ENCODE measurements around the gene AJM1.
"Not testable (repeated sequence)": the region's sequence is repeated elsewhere in the genome, so short reads cannot be mapped to it uniquely, and the experiment has no call there.

DNA sequence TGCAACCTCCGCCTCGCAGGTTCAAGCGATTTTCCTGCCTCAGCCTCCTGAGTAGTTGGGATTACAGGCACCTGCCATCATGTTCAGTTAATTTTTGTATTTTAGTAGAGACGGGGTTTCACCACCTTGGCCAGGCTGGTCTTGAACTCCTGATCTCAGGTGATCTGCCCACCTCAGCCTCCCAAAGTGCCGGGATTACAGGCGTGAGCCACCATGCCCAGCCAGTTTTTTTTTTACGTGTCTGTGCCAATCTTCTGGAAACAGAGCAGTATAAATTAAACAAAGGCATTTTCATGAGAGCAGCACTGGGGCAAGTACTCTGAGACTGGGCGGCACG, 40.6 kb downstream of the AJM1 start:
- TF ChIP-seq, protein P1, sequence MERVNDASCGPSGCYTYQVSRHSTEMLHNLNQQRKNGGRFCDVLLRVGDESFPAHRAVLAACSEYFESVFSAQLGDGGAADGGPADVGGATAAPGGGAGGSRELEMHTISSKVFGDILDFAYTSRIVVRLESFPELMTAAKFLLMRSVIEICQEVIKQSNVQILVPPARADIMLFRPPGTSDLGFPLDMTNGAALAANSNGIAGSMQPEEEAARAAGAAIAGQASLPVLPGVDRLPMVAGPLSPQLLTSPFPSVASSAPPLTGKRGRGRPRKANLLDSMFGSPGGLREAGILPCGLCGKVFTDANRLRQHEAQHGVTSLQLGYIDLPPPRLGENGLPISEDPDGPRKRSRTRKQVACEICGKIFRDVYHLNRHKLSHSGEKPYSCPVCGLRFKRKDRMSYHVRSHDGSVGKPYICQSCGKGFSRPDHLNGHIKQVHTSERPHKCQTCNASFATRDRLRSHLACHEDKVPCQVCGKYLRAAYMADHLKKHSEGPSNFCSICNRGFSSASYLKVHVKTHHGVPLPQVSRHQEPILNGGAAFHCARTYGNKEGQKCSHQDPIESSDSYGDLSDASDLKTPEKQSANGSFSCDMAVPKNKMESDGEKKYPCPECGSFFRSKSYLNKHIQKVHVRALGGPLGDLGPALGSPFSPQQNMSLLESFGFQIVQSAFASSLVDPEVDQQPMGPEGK (CRISPR knock-in tag; IDR thresholded peaks at IDR 0.05; ENCODE audit: borderline replicate concordance) = not testable (repeated sequence)
- TF ChIP-seq ISL1, ESRRG (CRISPR knock-in tag; IDR thresholded peaks at IDR 0.05): not testable (repeated sequence)
- TF ChIP-seq, protein P2, sequence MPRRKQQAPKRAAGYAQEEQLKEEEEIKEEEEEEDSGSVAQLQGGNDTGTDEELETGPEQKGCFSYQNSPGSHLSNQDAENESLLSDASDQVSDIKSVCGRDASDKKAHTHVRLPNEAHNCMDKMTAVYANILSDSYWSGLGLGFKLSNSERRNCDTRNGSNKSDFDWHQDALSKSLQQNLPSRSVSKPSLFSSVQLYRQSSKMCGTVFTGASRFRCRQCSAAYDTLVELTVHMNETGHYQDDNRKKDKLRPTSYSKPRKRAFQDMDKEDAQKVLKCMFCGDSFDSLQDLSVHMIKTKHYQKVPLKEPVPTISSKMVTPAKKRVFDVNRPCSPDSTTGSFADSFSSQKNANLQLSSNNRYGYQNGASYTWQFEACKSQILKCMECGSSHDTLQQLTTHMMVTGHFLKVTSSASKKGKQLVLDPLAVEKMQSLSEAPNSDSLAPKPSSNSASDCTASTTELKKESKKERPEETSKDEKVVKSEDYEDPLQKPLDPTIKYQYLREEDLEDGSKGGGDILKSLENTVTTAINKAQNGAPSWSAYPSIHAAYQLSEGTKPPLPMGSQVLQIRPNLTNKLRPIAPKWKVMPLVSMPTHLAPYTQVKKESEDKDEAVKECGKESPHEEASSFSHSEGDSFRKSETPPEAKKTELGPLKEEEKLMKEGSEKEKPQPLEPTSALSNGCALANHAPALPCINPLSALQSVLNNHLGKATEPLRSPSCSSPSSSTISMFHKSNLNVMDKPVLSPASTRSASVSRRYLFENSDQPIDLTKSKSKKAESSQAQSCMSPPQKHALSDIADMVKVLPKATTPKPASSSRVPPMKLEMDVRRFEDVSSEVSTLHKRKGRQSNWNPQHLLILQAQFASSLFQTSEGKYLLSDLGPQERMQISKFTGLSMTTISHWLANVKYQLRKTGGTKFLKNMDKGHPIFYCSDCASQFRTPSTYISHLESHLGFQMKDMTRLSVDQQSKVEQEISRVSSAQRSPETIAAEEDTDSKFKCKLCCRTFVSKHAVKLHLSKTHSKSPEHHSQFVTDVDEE (CRISPR knock-in tag; IDR thresholded peaks at IDR 0.05) = not testable (repeated sequence)

Measured in SK-N-SH treated with all-trans-retinoic acid at 6 μM for 48 hours (cell line).